HFFc6 (cell line): ENCODE results near the gene SLC27A2. TPM values are rescaled to one million over a fixed set of nuclear protein-coding genes. Genes with fewer than 3 reads are reported as not detected.

Experiments used
- DNase-seq: peaks from one replicate; pipeline ENCODE4 v3.0.0-alpha.2; 2018
- H3K27ac Mint-ChIP-seq: 2 replicates; pipeline ENCODE4 v1.8.0; 2020; ENCODE audit warnings: mild to moderate bottlenecking, mixed read lengths
- H3K27me3 Mint-ChIP-seq: 2 replicates; pipeline ENCODE4 v1.8.0; 2021; ENCODE audit warnings: mild to moderate bottlenecking, moderate library complexity, mixed read lengths; ENCODE audit not compliant: insufficient read depth
- H3K36me3 Mint-ChIP-seq: 2 replicates; pipeline ENCODE4 v1.8.0; 2021; ENCODE audit warnings: low read depth, mixed read lengths
- H3K4me1 Mint-ChIP-seq: 2 replicates; pipeline ENCODE4 v1.8.0; 2020; ENCODE audit warnings: low read depth, mixed read lengths
- H3K4me3 Mint-ChIP-seq: 2 replicates; pipeline ENCODE4 v1.8.0; 2020; ENCODE audit warnings: mild to moderate bottlenecking, moderate library complexity, mixed read lengths
- H3K9me3 Mint-ChIP-seq: 2 replicates; pipeline ENCODE4 v1.8.0; 2020; ENCODE audit warnings: mild to moderate bottlenecking, mixed read lengths
- CTCF ChIP-seq: fragments of 200-600 bp; sonication (generic); IDR thresholded peaks from 2 replicates; pipeline ENCODE4 v1.5.0; 2021; ENCODE audit warnings: antibody characterized with exemption, mild to moderate bottlenecking
- total RNA-seq, 6 experiments: library from RNA; stranded (reverse); fragmentation: NEBNext Ultra II Directional; extraction: Animal tissue kit (Norgen Biotek cat#: 25700); gene quantifications; 2 replicates in 1 of 6; 3 replicates in 5 of 6; pipeline ENCODE4 v1.2.3, GENCODE V29; 2021

The SLC27A2 gene
- total RNA-seq, 6 experiments from 2014 or later = 0.87 to 2.0 (median 1.3) TPM

GRCh38 chr15:50256188-50257041 is 74.4 kb downstream of the SLC27A2 start:
- peak; percentile 73 for DNase-seq
- Mint-ChIP-seq H3K27ac (peak overlapping the region; percentile 44), H3K36me3 (no peaks in the 10 kb centered on the region), H3K4me3 (peak overlapping the region; percentile 26; the same call in 1 of the 2 replicates), H3K4me1 (peaks cover 53% of the 10 kb centered on the region), H3K27me3 (peaks cover 4% of the 10 kb centered on the region), H3K9me3 (no peaks in the 10 kb centered on the region)
- no peak for TF ChIP-seq CTCF

GRCh38 chr15:50257332-50257731 is 75.3 kb downstream of the SLC27A2 start:
- peak overlapping the region; percentile 44 for H3K27ac Mint-ChIP-seq
- no peak for TF ChIP-seq CTCF
- no peaks in the 10 kb centered on the region for H3K36me3 Mint-ChIP-seq
- peaks cover 49% of the 10 kb centered on the region for H3K4me1 Mint-ChIP-seq
- peaks cover 4% of the 10 kb centered on the region for H3K27me3 Mint-ChIP-seq
- DNase-seq = no peak
- H3K4me3 Mint-ChIP-seq = no peak overlapping the region
- H3K9me3 Mint-ChIP-seq = no peaks in the 10 kb centered on the region

- Mint-ChIP-seq H3K36me3 (no peaks in the 10 kb centered on the region), H3K9me3 (no peaks in the 10 kb centered on the region), H3K4me1 (peaks cover 49% of the 10 kb centered on the region), H3K27me3 (peaks cover 6% of the 10 kb centered on the region), H3K27ac (no peak overlapping the region), H3K4me3 (no peak overlapping the region)
- DNase-seq = peak; percentile 37
- TF ChIP-seq CTCF = no peak
These were observed 75.9 kb downstream of the SLC27A2 start for GRCh38 chr15:50257924-50258323.

GRCh38 chr15:50259276-50259675 is 77.3 kb downstream of the SLC27A2 start:
- Mint-ChIP-seq H3K4me1 (peaks cover 49% of the 10 kb centered on the region), H3K27me3 (peaks cover 6% of the 10 kb centered on the region), H3K27ac (no peak overlapping the region), H3K9me3 (no peaks in the 10 kb centered on the region), H3K4me3 (no peak overlapping the region), H3K36me3 (no peaks in the 10 kb centered on the region)
- no peak for TF ChIP-seq CTCF
- no peak for DNase-seq

- DNase-seq = no peak
These were observed 79.0 kb downstream of the SLC27A2 start for GRCh38 chr15:50260969-50261496.

More at GRCh38 chr15:50260969-50261496, 79.0 kb downstream of the SLC27A2 start:
- Mint-ChIP-seq H3K4me3 (no peak overlapping the region), H3K9me3 (no peaks in the 10 kb centered on the region), H3K36me3 (no peaks in the 10 kb centered on the region), H3K4me1 (peaks cover 34% of the 10 kb centered on the region), H3K27ac (no peak overlapping the region), H3K27me3 (peaks cover 12% of the 10 kb centered on the region)
- no peak for TF ChIP-seq CTCF
